ENCODE data around the gene TACR2.
A peak's percentile ranks its signal among the peaks of the same experiment; 100 is the strongest.

The TACR2 gene

DNA sequence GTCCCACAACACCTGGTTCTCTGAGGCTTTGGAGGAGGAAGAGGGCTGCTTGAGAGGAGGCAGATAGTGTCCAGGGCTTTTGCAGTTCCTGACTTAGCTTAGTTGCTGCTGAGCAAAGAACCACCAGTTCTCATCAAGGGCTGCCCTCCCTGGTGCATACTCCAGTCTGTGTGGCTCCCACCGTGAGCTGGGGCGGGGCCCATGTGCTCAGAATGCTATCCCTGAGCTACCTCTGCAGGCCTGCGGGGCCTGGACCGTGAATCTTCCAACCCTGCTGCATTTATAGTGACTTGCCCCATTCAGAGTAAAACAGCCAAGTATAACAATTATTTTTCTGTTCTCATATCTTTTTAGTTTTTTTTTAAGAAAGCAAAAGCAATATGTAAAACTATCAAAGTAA lies 49.2 kb downstream of the TACR2 start:
- no peak for DNase-seq

DNA sequence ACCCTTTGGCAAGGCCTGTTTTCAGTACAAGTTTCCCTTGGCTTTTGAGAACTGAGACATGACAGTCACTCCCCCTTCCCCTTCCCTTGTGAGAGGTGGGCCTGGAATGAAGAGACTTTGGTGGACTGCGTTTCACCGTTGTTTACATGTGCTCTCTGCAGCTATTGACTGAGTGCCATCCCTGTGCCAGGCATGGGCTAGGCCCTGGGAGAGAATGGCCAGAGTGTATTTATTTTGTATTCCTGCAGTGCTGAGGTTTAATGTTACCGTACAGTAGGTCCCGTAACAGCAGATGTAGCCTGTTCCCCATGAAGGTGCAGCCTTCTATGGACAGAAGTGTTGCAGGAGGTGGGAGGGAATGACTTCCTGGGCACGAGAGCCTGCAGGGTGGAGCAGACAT lies 50.0 kb downstream of the TACR2 start:
- DNase-seq: no peak

DNA sequence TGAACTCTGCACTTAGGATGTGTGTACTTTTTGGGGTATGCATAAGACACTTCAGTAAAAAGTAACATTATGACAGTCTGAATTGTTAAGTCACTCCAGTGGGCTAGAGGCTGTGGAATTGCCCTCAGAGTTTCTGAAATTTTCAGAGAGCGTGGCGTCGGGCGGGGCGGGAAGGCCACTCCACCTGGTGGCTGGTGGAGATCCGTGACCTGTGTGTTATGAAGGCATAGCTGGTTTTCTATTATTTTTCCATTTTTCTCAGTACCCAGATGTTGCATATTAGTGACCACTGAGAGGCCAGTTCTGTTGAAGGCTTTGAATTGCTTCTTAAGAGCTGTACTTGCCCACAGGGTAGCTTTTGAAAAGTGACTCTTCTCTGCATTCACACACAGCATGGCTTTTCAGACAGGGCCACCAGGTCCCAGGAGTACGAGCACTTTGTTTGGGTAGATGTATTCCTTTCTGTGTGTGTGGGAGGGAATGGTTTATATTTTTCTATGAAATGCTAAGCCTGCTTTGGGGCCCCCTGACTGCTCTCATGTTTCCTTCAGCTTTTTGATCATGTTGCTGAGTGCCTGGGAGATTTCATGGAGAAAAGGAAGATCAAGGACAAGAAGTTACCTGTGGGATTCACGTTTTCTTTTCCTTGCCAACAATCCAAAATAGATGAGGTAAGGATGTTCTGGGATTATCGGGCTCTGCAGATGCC lies 52.3 kb downstream of the TACR2 start:
- DNase-seq: no peak

DNA sequence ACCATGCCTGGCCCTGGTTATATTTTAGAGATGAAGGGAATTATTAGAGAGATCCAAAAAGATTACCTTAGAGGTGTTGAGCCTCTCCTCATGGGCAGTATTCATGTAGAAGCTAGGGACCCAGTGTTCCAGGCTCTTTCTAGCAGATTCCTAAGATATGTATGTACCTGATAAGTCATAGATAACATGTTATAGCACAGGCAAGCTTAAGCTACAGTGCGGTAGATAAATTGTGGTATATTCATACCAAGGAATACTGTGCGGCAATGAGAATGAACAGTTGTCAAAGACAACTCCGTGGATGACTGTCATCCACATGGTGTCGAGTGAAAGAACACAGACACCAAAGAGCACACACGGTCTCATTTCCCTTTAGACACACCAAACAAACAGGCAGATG lies 53.1 kb downstream of the TACR2 start:
- no peak for DNase-seq

DNA sequence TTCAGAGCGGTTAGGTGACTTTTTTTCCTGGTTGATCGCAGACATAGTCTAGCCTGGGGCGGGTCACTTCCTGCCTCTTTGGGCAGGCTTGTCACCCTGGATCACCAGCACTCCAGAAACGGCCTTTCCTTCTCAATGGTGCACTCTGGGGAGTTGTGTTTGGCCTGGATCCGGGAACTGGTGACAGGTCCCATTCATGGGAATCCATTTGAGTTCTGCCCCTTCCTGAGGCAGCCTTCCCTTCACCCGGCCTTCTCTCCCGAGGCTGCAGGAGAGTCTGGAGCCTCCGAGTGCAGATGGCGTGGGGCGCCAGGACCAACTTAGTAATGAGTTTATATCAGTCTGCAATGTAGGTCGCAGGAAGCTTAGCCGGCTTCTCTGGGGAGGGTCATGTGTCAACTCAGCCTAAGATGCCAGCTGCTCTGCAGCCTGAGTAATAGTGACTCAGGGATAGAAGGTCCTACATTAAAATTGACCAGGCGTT lies 54.2 kb downstream of the TACR2 start:
- DNase-seq: no peak

DNA sequence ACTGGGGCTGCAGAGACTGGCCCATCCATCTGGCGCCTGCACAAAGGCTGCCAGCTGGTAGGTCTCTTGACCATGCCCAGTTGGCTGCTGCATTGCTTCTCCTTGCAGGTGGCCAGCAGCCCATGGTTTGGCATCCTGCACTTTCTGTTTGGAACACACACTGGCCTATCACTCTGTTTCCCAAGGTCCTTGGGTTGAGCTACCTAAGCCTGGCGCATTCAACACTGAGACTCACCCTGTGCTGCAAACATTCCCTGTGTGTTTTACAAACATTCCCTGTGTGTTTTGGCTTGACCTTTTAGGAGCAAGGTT lies 55.5 kb downstream of the TACR2 start:
- DNase-seq: no peak

DNA sequence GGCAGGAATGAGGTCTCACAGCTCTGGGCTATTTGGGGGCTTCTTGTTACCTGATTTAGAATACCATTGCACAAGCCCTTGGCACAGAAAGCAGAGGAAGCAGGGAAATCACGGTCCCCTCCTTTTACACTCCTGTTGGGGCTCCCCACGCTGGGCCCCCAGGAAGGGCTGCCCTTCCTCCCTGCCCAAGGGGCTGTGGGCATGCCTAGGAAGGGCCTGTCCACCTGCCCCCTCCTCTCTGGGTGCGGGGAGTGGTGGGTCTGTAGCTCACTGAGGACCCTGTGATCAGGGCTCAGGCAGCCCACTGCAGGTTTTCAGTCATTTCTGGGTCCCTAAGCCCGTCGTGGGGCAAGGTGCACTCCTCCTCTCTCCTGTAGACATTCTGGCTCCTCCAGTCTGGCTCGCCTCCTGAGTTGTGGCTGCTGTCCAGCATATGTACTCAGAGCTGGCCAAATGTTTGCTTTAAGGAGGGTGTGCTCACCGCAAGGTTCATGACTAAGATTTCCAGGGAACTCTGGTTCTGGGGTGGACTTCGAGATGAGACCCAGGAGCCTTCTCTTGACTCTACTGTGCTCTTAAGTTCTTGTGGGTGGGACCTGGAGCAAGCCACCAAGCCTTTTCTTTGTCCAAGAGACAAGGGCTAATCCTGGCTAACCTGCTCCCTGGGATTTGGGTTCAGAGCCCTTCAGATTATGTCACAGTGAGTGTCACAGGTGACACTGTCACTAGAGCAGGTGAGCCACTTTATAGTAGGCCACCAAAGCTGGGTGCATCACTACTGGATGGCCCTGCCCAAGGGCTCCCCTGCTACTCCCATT lies 56.0 kb downstream of the TACR2 start:
- no peak for DNase-seq

DNA sequence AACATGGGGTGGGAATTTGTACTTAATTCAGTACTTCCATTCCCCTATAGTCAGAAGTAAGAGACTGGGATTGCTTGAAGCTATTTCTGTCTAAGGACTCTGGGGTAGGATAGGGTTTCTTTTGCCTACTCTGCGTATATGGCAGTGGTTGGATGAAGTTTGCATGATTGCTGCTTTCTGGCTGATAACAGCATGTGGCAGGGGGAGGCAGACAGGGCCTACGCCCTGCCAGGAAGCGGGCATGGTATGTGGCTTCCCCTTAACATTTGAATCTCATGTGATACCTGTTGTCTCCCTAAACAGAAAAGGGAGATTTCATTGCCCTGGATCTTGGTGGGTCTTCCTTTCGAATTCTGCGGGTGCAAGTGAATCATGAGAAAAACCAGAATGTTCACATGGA lies 57.1 kb downstream of the TACR2 start:
- peak; percentile 18 for DNase-seq

DNA sequence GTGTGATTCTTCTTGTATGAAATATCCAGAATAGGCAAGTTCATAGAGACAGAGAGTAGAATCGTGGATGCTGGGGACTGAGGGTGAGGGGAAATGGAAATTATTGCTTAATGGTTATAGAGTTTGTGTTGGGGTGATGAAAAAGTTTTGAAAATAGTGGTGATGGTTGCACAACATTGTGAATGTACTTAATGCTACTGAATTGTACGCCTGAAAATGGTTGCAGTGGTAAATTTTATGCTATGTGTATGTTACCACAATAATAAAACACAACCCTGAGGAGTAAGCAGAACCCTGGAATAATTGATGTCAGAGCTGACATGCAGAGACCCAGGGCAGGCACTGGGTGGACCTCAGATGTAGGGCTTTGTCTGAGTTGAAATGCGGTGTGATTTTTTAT lies 57.6 kb downstream of the TACR2 start:
- DNase-seq: no peak

DNA sequence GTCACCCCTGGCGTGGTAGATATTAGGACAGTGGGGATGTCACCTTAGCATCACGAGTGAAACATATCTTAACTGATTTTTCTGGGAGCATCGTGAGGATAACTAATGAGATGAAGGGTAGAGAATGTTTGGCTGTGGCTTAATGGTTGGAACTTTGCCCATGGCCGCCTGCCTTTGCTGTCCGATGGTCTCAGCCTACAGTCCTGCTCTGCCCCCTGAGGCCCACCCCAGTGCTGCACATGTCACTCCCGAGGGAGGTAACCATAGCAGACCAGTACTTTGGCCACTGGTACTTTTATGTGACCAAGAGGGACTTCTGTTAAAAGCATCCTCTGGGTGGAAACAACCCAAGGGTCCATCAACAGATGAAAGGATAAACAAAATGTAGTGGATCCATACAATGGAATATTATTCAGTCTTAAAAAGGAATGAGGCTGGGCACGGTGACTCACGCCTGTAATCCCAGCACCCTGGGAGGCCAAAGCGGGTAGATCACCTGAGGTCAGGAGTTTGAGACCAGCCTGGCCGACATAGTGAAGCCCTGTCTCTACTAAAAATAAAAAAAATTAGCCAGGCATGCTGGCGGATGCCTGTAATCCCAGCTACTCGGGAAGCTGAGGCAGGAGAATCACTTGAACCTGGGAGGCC lies 58.4 kb downstream of the TACR2 start:
- DNase-seq: no peak

DNA sequence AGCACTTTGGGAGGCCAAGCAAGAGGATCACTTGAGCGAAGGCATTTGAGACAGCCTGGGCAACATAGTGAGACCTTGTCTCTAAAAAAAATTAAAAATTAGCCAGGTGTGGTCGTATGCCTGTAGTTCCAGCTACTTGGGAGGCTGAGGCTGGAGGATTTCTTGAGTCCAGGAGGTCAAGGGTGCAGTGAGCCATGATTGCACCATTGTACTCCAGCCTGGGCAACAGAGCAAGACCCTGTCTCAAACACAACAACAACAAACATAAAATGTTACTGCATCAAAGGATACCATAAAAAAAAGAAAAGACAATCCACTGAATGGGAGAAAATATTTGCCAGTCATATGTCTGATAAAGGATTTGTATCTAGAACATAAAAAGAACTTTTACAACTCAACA lies 60.5 kb downstream of the TACR2 start:
- DNase-seq: no peak

DNA sequence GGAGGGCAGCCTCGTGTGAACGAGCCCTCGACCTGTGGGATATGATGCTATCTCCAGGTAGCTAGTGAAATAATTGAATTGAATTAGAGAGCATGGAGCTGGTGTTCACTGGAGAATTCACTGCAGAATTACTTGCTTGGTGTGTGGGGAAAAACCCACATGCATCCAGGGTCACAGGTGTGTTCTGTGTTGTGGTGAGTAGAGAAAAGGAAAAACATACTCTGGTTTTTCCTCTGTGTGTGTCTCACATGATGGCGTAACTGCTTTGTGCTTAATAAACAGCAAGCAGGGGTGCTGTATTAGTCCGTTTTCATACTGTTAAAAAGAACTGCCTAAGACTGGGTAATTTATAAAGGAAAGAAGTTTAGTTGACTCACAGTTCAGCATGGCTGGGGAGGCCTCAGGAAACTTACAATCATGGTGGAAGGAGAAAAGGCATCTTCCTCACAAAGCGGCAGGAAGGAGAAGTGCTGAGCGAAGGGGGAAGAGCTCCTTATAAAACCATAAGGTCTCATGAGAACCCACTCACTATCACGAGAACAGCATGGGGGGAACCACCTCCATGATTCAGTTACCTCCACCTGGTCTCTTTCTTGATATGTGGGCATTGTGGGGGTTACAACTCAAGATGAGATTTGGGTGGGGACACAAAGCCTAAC lies 62.6 kb downstream of the TACR2 start:
- no peak for DNase-seq

Measured in CD4-positive, alpha-beta T cell treated with Interferon gamma for 1 hour (primary cell).